T-cell (primary cell): Measurements from ENCODE around the gene PTPRC. TPM values are rescaled to one million over a fixed set of nuclear protein-coding genes. Genes with fewer than 3 reads are reported as not detected.

ENCODE experiments used
- ATAC-seq, 4 experiments: fragments of 200-7000 bp in 3 of 4; fragments of 150-1000 bp in 1 of 4; cut with Tn5 transposase; replicated peaks in 1 of 4; 1 replicate in 3 of 4; 2 replicates in 1 of 4; pipeline ENCODE4 v1.10.0; 2021; ENCODE audit warnings: moderate library complexity in 3 of 4, mild to moderate bottlenecking in 2 of 4, moderate number of reproducible peaks in 1 of 4
- CTCF ChIA-PET, 2 donors: fragments of 300-600 bp; sonication (Branson Sonifier 250); formaldehyde crosslinking; loops; one replicate each; lab custom pipeline; 2022; ENCODE audit warnings: antibody characterized with exemption in 2 of 2; lab: Charles Lee
- POLR2A ChIA-PET, 2 donors: fragments of 300-600 bp; sonication (Branson Sonifier 250); formaldehyde crosslinking; loops; one replicate each; lab custom pipeline; 2022; ENCODE audit warnings: antibody characterized with exemption in 2 of 2; lab: Charles Lee
- DNase-seq, 35 experiments: peaks; one replicate each; pipeline versions ENCODE4 v3.0.0 to v3.0.0-alpha.2; 2013 to 2023
- H3K27ac ChIP-seq: one replicate; pipeline ENCODE4 v1.5.1; 2013; ENCODE audit warnings: low read length
- H3K27me3 ChIP-seq, 2 experiments: replicated peaks in 1 of 2; 1 replicate in 1 of 2; 2 replicates in 1 of 2; pipeline versions ENCODE4 v1.6.1 to v1.7.0; 2013; ENCODE audit warnings: low read length in 1 of 2, mixed read lengths in 1 of 2; ENCODE audit not compliant: control insufficient read depth in 2 of 2, insufficient read depth in 2 of 2; ENCODE audit errors: extremely low read depth in 1 of 2
- H3K36me3 ChIP-seq, 2 donors: 1 replicate in 1 of 2; 2 replicates in 1 of 2; pipeline versions ENCODE4 v1.6.1 to v1.7.0; 2013; ENCODE audit warnings: low read length in 1 of 2; ENCODE audit not compliant: control insufficient read depth in 2 of 2, insufficient read depth in 1 of 2; ENCODE audit errors: extremely low read depth in 1 of 2
- H3K4me1 ChIP-seq, 2 experiments: 1 replicate in 1 of 2; 2 replicates in 1 of 2; pipeline versions ENCODE4 v1.6.1 to v1.7.0; 2013; ENCODE audit warnings: low read length in 2 of 2, mixed read lengths in 1 of 2; ENCODE audit not compliant: insufficient read depth in 2 of 2, control insufficient read depth in 1 of 2; ENCODE audit errors: extremely low read depth in 1 of 2
- H3K4me3 ChIP-seq, 2 donors: 1 replicate in 1 of 2; 2 replicates in 1 of 2; pipeline versions ENCODE4 v1.5.1 to v1.7.0; 2013; ENCODE audit warnings: mild to moderate bottlenecking in 2 of 2, low read length in 1 of 2, moderate library complexity in 1 of 2; ENCODE audit not compliant: control insufficient read depth in 1 of 2; ENCODE audit errors: extremely low read depth in 1 of 2
- H3K9me3 ChIP-seq: 2 replicates; pipeline ENCODE4 v1.7.0; 2013
- H3K27ac Mint-ChIP-seq, 2 donors: one replicate each; pipeline ENCODE4 v1.8.0; 2020 to 2021; ENCODE audit warnings: mild to moderate bottlenecking in 2 of 2, mixed read lengths in 2 of 2
- H3K27me3 Mint-ChIP-seq, 2 donors: one replicate each; pipeline ENCODE4 v1.8.0; 2021 to 2022; ENCODE audit warnings: mixed read lengths in 2 of 2
- H3K36me3 Mint-ChIP-seq: one replicate; pipeline ENCODE4 v1.8.0; 2021; ENCODE audit warnings: mixed read lengths
- H3K4me1 Mint-ChIP-seq, 3 donors: one replicate each; pipeline ENCODE4 v1.8.0; 2020 to 2022; ENCODE audit warnings: mixed read lengths in 3 of 3, mild to moderate bottlenecking in 1 of 3
- H3K4me3 Mint-ChIP-seq, 3 donors: one replicate each; pipeline ENCODE4 v1.8.0; 2020 to 2022; ENCODE audit warnings: mild to moderate bottlenecking in 3 of 3, mixed read lengths in 3 of 3, moderate library complexity in 3 of 3
- H3K9me3 Mint-ChIP-seq, 3 donors: one replicate each; pipeline ENCODE4 v1.8.0; 2020 to 2022; ENCODE audit warnings: mixed read lengths in 3 of 3
- WGBS: methylation state at CpG from one replicate; pipeline ENCODE4 v1.1.5; 2013; ENCODE audit warnings: missing lambda C conversion rate; ENCODE audit not compliant: insufficient coverage; 5-methylcytosine and 5-hydroxymethylcytosine counted together
- total RNA-seq, 35 experiments: library from RNA in 6 of 35; stranded (reverse) in 6 of 35; fragments of 120-200 nt in 1 of 35; gene quantifications; one replicate each; pipeline versions ENCODE4 v1.2.1 to v1.2.4 and lab custom pipeline; 2013 to 2026

The PTPRC gene
- total RNA-seq, 5 donors from 2014 or later (not counting 1 experiment from before 2014, with no cell fraction given) = 674 to 984 (median 781) TPM

- no peaks in the 10 kb centered on the region for H3K27me3 ChIP-seq
- H3K4me3 Mint-ChIP-seq = no peak overlapping the region
- CTCF ChIA-PET = no interaction called here
- WGBS = no CpG with 5 or more reads among the region's 3 CpGs
- peaks cover 1 to 2% (median 2%) of the 10 kb centered on the region in 3 donors for H3K4me1 Mint-ChIP-seq
- peaks cover 5% of the 10 kb centered on the region for H3K36me3 Mint-ChIP-seq
- H3K27ac Mint-ChIP-seq = no peak overlapping the region
- no peak overlapping the region for H3K27ac ChIP-seq
- H3K4me1 ChIP-seq = no peaks in the 10 kb centered on the region
- H3K27me3 Mint-ChIP-seq = peaks cover 0 to 4% of the 10 kb centered on the region in 2 donors
- no peak overlapping the region for H3K4me3 ChIP-seq
- no peak for DNase-seq
- no peaks in the 10 kb centered on the region for H3K36me3 ChIP-seq
- POLR2A ChIA-PET = no interaction called here
- no peak for ATAC-seq
- H3K9me3 Mint-ChIP-seq = peaks cover 11 to 25% (median 15%) of the 10 kb centered on the region in 3 donors
- no peaks in the 10 kb centered on the region for H3K9me3 ChIP-seq
These were observed 154.9 kb downstream of the PTPRC start for GRCh38 chr1:198793714-198794113.

GRCh38 chr1:198794498-198794897 lies 155.7 kb downstream of the PTPRC start:
- Mint-ChIP-seq H3K27me3 (peaks cover 0 to 4% of the 10 kb centered on the region in 2 donors), H3K36me3 (peaks cover 5% of the 10 kb centered on the region), H3K4me3 (no peak overlapping the region), H3K4me1 (peaks cover 0 to 5% (median 0%) of the 10 kb centered on the region in 3 donors), H3K27ac (no peak overlapping the region), H3K9me3 (peaks cover 11 to 25% (median 15%) of the 10 kb centered on the region in 3 donors)
- no peak for ATAC-seq
- ChIA-PET POLR2A (interaction anchor here in 1 of 2 donors (0.6 kb wide), 1 partner anchor 452 kb away, joined by 3 read pairs; no protein-coding TSS in a partner anchor), CTCF (interaction anchor here in 1 of 2 donors (0.7 kb wide), 1 partner anchor 11 kb away, joined by 3 read pairs; no protein-coding TSS in a partner anchor)
- Histone ChIP-seq H3K27ac (no peak overlapping the region), H3K9me3 (no peaks in the 10 kb centered on the region), H3K27me3 (no peaks in the 10 kb centered on the region), H3K4me1 (no peaks in the 10 kb centered on the region), H3K4me3 (no peak overlapping the region), H3K36me3 (no peaks in the 10 kb centered on the region)
- DNase-seq = no peak

GRCh38 chr1:198797656-198798055 lies 158.8 kb downstream of the PTPRC start:
- Histone ChIP-seq H3K4me3 (no peak overlapping the region), H3K27ac (no peak overlapping the region), H3K9me3 (no peaks in the 10 kb centered on the region), H3K4me1 (no peaks in the 10 kb centered on the region), H3K36me3 (no peaks in the 10 kb centered on the region), H3K27me3 (no peaks in the 10 kb centered on the region)
- POLR2A ChIA-PET = no interaction called here
- no peak overlapping the region for H3K4me3 Mint-ChIP-seq
- H3K36me3 Mint-ChIP-seq = peaks cover 5% of the 10 kb centered on the region
- ATAC-seq (no peak), DNase-seq (no peak)
- WGBS = no CpG with 5 or more reads among the region's 2 CpGs
- peaks cover 4 to 25% (median 11%) of the 10 kb centered on the region in 3 donors for H3K9me3 Mint-ChIP-seq
- H3K27ac Mint-ChIP-seq = no peak overlapping the region
- CTCF ChIA-PET = interaction anchor here in 1 of 2 donors (0.7 kb wide), 1 partner anchor 159 kb away, joined by 3 read pairs; no protein-coding TSS in a partner anchor
- H3K27me3 Mint-ChIP-seq = peaks cover 0 to 4% of the 10 kb centered on the region in 2 donors
- peaks cover 0 to 5% (median 0%) of the 10 kb centered on the region in 3 donors for H3K4me1 Mint-ChIP-seq

GRCh38 chr1:198798923-198799386 lies 160.1 kb downstream of the PTPRC start:
- H3K4me1 Mint-ChIP-seq = peaks cover 0 to 5% (median 0%) of the 10 kb centered on the region in 3 donors
- peaks cover 5% of the 10 kb centered on the region for H3K36me3 Mint-ChIP-seq
- H3K27ac Mint-ChIP-seq = no peak overlapping the region
- no CpG with 5 or more reads among the region's 1 CpG for WGBS
- ATAC-seq (no peak), DNase-seq (no peak)
- no peak overlapping the region for H3K4me3 Mint-ChIP-seq
- POLR2A ChIA-PET = interaction anchor here in 1 of 2 donors (0.7 kb wide), 1 partner anchor 442 kb away, joined by 5 read pairs; no protein-coding TSS in a partner anchor
- Histone ChIP-seq H3K36me3 (no peaks in the 10 kb centered on the region), H3K27me3 (no peaks in the 10 kb centered on the region), H3K4me3 (no peak overlapping the region), H3K4me1 (no peaks in the 10 kb centered on the region), H3K27ac (no peak overlapping the region), H3K9me3 (no peaks in the 10 kb centered on the region)
- H3K9me3 Mint-ChIP-seq = peaks cover 3 to 25% (median 11%) of the 10 kb centered on the region in 3 donors
- H3K27me3 Mint-ChIP-seq = peaks cover 0 to 4% of the 10 kb centered on the region in 2 donors
- CTCF ChIA-PET = interaction anchor here in 1 of 2 donors (0.6 kb wide), 1 partner anchor 312 kb away, joined by 4 read pairs; no protein-coding TSS in a partner anchor

- H3K27ac Mint-ChIP-seq = no peak overlapping the region
- Histone ChIP-seq H3K4me3 (no peak overlapping the region), H3K9me3 (no peaks in the 10 kb centered on the region), H3K4me1 (no peaks in the 10 kb centered on the region), H3K27ac (no peak overlapping the region), H3K27me3 (no peaks in the 10 kb centered on the region), H3K36me3 (no peaks in the 10 kb centered on the region)
- ChIA-PET POLR2A (no interaction called here), CTCF (no interaction called here)
- no peak overlapping the region for H3K4me3 Mint-ChIP-seq
- H3K27me3 Mint-ChIP-seq = peaks cover 1 to 4% of the 10 kb centered on the region in 2 donors
- WGBS = no CpG with 5 or more reads among the region's 5 CpGs
- H3K9me3 Mint-ChIP-seq = no peaks in the 10 kb centered on the region
- H3K36me3 Mint-ChIP-seq = peaks cover 5% of the 10 kb centered on the region
- no peaks in the 10 kb centered on the region for H3K4me1 Mint-ChIP-seq
- ATAC-seq (no peak), DNase-seq (no peak)
These were observed 166.8 kb downstream of the PTPRC start for GRCh38 chr1:198805498-198806151.

- ATAC-seq (no peak), DNase-seq (no peak)
- no peaks in the 10 kb centered on the region for H3K36me3 ChIP-seq
- H3K4me3 ChIP-seq = no peak overlapping the region
- ChIA-PET CTCF (no interaction called here), POLR2A (no interaction called here)
- no peak overlapping the region for H3K4me3 Mint-ChIP-seq
- H3K4me1 Mint-ChIP-seq = no peaks in the 10 kb centered on the region
- peaks cover under 1 to 1% of the 10 kb centered on the region in 2 donors for H3K27me3 Mint-ChIP-seq
- H3K27ac Mint-ChIP-seq = no peak overlapping the region
- WGBS = no CpG with 5 or more reads among the region's 5 CpGs
- peaks cover 5% of the 10 kb centered on the region for H3K36me3 Mint-ChIP-seq
- H3K27me3 ChIP-seq = no peaks in the 10 kb centered on the region
- H3K4me1 ChIP-seq = no peaks in the 10 kb centered on the region
- no peaks in the 10 kb centered on the region for H3K9me3 ChIP-seq
- no peak overlapping the region for H3K27ac ChIP-seq
- no peaks in the 10 kb centered on the region for H3K9me3 Mint-ChIP-seq
These were observed 168.0 kb downstream of the PTPRC start for GRCh38 chr1:198806861-198807260.
